K562 (cell line): ENCODE results near the gene TARS2. TPM values are rescaled to one million over a fixed set of nuclear protein-coding genes. Genes with fewer than 3 reads are reported as not detected.
A peak's percentile ranks its signal among the peaks of the same experiment; 100 is the strongest.

Experiments
- ATAC-seq: fragments of 200-7000 bp; cut with Tn5 transposase; 3 replicates; pipeline ENCODE4 v1.9.1; 2020; ENCODE audit warnings: moderate library complexity
- BruUV-seq: library from RNA; stranded (reverse); fragments of 400-500 nt; replicated peaks from 2 replicates; lab custom pipeline; 2021; lab: Mats Ljungman, UMichigan
- CTCF ChIA-PET: fragments of 300-600 bp; formaldehyde crosslinking; extraction: SDS; loops from one replicate; lab custom pipeline; 2021; ENCODE audit warnings: low intra/inter-chr PET ratio; lab: Yijun Ruan, JAX
- POLR2A ChIA-PET: fragments of 300-600, 350-650 bp; sonication (Branson Sonifier 250); formaldehyde crosslinking; extraction: SDS; loops from one replicate; lab custom pipeline; 2021; ENCODE audit warnings: antibody characterized with exemption, inconsistent platforms; lab: Yijun Ruan, JAX
- DNase-seq, 4 experiments: peaks; one replicate each; pipeline versions ENCODE4 v3.0.0 to v3.0.0-alpha.2; 2011 to 2018; ENCODE audit warnings: low spot score in 3 of 4, mixed read lengths in 3 of 4; ENCODE audit errors: extremely low read depth in 1 of 4
- FAIRE-seq: peaks from 2 replicates; lab custom pipeline; 2011; peaks lifted over from hg19 to GRCh38; lab: Jason Lieb, UNC
- H2AFZ ChIP-seq: 2 replicates; pipeline ENCODE4 v1.6.0; 2011; ENCODE audit warnings: low read depth, low read length, control low read depth, inconsistent platforms
- H3K27ac ChIP-seq: fragments of 200-600 bp; 3 replicates; pipeline ENCODE4 v1.8.0; 2011; ENCODE audit warnings: low read depth, mild to moderate bottlenecking, control low read depth, inconsistent platforms, low read length, moderate library complexity, mixed read lengths; ENCODE audit errors: extremely low read depth
- H3K27me3 ChIP-seq, 2 experiments: fragments of 300-600 bp in 1 of 2; 2 replicates in 1 of 2; 3 replicates in 1 of 2; pipeline versions ENCODE4 v1.6.0 to v1.8.0; 2011; ENCODE audit warnings: inconsistent platforms in 2 of 2, low read length in 2 of 2, mild to moderate bottlenecking in 1 of 2, mixed read lengths in 1 of 2, moderate library complexity in 1 of 2; ENCODE audit not compliant: control insufficient read depth in 2 of 2, insufficient read depth in 2 of 2
- H3K36me3 ChIP-seq: fragments of 300-600 bp; 3 replicates; pipeline ENCODE4 v1.8.0; 2011; ENCODE audit warnings: mild to moderate bottlenecking, low read length, inconsistent platforms; ENCODE audit not compliant: control insufficient read depth, insufficient read depth
- H3K4me1 ChIP-seq, 2 experiments: fragments of 200-600 bp in 1 of 2; replicated peaks in 1 of 2; 2 replicates in 1 of 2; 3 replicates in 1 of 2; pipeline versions ENCODE4 v1.5.1 to v1.8.0; 2011; ENCODE audit warnings: inconsistent platforms in 2 of 2, low read length in 2 of 2, mild to moderate bottlenecking in 1 of 2, mixed read lengths in 1 of 2, moderate library complexity in 1 of 2; ENCODE audit not compliant: control insufficient read depth in 2 of 2, insufficient read depth in 2 of 2
- H3K4me2 ChIP-seq: 2 replicates; pipeline ENCODE4 v1.6.1; 2011; ENCODE audit warnings: low read length, control low read depth, inconsistent platforms, mixed read lengths; ENCODE audit not compliant: insufficient read depth
- H3K4me3 ChIP-seq: fragments of 200-600 bp; sonication (generic), shearing (Covaris generic); 2 replicates; pipeline ENCODE4 v1.5.1; 2016; ENCODE audit warnings: control low read depth, inconsistent platforms
- H3K79me2 ChIP-seq: fragments of 200-600 bp; 3 replicates; pipeline ENCODE4 v1.8.0; 2011; ENCODE audit warnings: low read length, inconsistent platforms; ENCODE audit not compliant: control insufficient read depth, insufficient read depth
- H3K9ac ChIP-seq, 2 experiments: 2 replicates each; pipeline versions ENCODE4 v1.6.0 to v1.6.1; 2011; ENCODE audit warnings: low read depth in 2 of 2, low read length in 2 of 2, control low read depth in 1 of 2, inconsistent platforms in 1 of 2, mild to moderate bottlenecking in 1 of 2, mixed read lengths in 1 of 2; ENCODE audit not compliant: insufficient read depth in 1 of 2
- H3K9me1 ChIP-seq: one replicate; pipeline ENCODE4 v1.6.0; 2011; ENCODE audit warnings: inconsistent platforms, mild to moderate bottlenecking, low read length, moderate library complexity; ENCODE audit not compliant: control insufficient read depth, insufficient read depth
- H3K9me3 ChIP-seq: replicated peaks from 2 replicates; pipeline ENCODE4 v1.5.1; 2011; ENCODE audit warnings: low read depth, low read length, inconsistent platforms; ENCODE audit not compliant: control insufficient read depth, insufficient read depth
- H4K20me1 ChIP-seq: replicated peaks from 2 replicates; pipeline ENCODE4 v1.6.1; 2011; ENCODE audit warnings: low read length, inconsistent platforms, mixed read lengths; ENCODE audit not compliant: control insufficient read depth, insufficient read depth
- C11orf30 ChIP-seq: fragments of 450-650 bp; IDR thresholded peaks from 2 replicates; pipeline ENCODE4 v1.6.1; 2016; ENCODE audit warnings: low read depth, mild to moderate bottlenecking
- CBFB ChIP-seq: sonication (generic); formaldehyde crosslinking; IDR thresholded peaks from 2 replicates; pipeline ENCODE4 v1.4.0; 2020; ENCODE audit warnings: mild to moderate bottlenecking, missing genetic modification reagents
- CHD1 ChIP-seq: fragments of 200-600 bp; sonication (generic); IDR thresholded peaks from one replicate; pipeline ENCODE4 v1.6.1; 2012; ENCODE audit warnings: mild to moderate bottlenecking, moderate library complexity, low read length, inconsistent platforms
- EP400 ChIP-seq: fragments of 450-650 bp; IDR thresholded peaks from 2 replicates; pipeline ENCODE4 v1.6.1; 2017; ENCODE audit warnings: antibody characterized with exemption, mild to moderate bottlenecking, moderate library complexity
- EWSR1 ChIP-seq: fragments of 450-650 bp; IDR thresholded peaks from 2 replicates; pipeline ENCODE4 v1.6.1; 2018; ENCODE audit warnings: borderline replicate concordance, mild to moderate bottlenecking, low read depth, moderate library complexity; ENCODE audit not compliant: partially characterized antibody
- ID3 ChIP-seq, 2 experiments: fragments of 250-450 bp in 1 of 2; fragments of 450-650 bp in 1 of 2; sonication (Bioruptor Pico) in 1 of 2; IDR thresholded peaks; 2 replicates each; pipeline versions ENCODE4 v1.6.1 to v1.8.0; 2016 to 2021; ENCODE audit warnings: mild to moderate bottlenecking in 2 of 2, moderate library complexity in 2 of 2, missing compliant biosample characterization in 1 of 2, missing genetic modification characterization in 1 of 2
- KAT7 ChIP-seq: sonication (generic); formaldehyde crosslinking; IDR thresholded peaks from 2 replicates; pipeline ENCODE4 v1.8.0; 2022; ENCODE audit warnings: missing genetic modification reagents, mild to moderate bottlenecking, borderline replicate concordance
- SMARCC2 ChIP-seq: fragments of 450-650 bp; IDR thresholded peaks from 2 replicates; pipeline ENCODE4 v1.6.1; 2017; ENCODE audit warnings: antibody characterized with exemption, moderate library complexity, mild to moderate bottlenecking, low read depth
- THRA ChIP-seq: fragments of 450-650 bp; IDR thresholded peaks from 2 replicates; pipeline ENCODE4 v1.6.1; 2017; ENCODE audit warnings: mild to moderate bottlenecking, moderate library complexity
- WGBS: fragments of 100-300 bp; shearing (Covaris generic); methylation state at CpG from one replicate; pipeline ENCODE4 v1.1.6; 2016; ENCODE audit warnings: low coverage, mixed read lengths; ENCODE audit not compliant: insufficient coverage; ENCODE audit errors: missing lambda C conversion rate; 5-methylcytosine and 5-hydroxymethylcytosine counted together
- in situ Hi-C: fragments of 300-500 bp; cut with MboI; formaldehyde crosslinking; loops from 4 replicates; pipeline ENCODE4 v1.15.0; 2018; ENCODE audit warnings: inconsistent platforms, mixed read lengths
- intact Hi-C: fragments of 100-400 bp; cut with micrococcal nuclease; formaldehyde crosslinking; loops from 2 replicates; pipeline ENCODE4 v1.14.2; 2022
- polyA plus RNA-seq, 8 experiments: library from polyadenylated mRNA; depleted of rRNA in 4 of 8; stranded (reverse) in 5 of 8; unstranded in 3 of 8; fragments of >200 nt; fragmentation: Nextera tagmentation in 2 of 8; fragmentation: Illumina TruSeq in 1 of 8; extraction: Ambion mirVana in 2 of 8; extraction: Trizol in 1 of 8; gene quantifications; 2 replicates each; pipeline versions ENCODE4 v1.2.1 to v1.2.3, GENCODE V29; 2011 to 2014; ENCODE audit warnings: inconsistent platforms in 1 of 8, missing spikeins in 1 of 8
- total RNA-seq, 7 experiments: library from RNA; depleted of rRNA in 6 of 7; stranded (reverse); fragments of >200 nt in 6 of 7; fragmentation: Illumina TruSeq in 2 of 7; extraction: Trizol in 2 of 7; gene quantifications; 2 replicates each; pipeline versions ENCODE4 v1.2.1 to v1.2.3, GENCODE V29; 2011 to 2021; ENCODE audit warnings: low replicate concordance in 1 of 7
- TF ChIP-seq, protein P1 (sequence below): fragments of 450-650 bp; formaldehyde crosslinking; IDR thresholded peaks from 2 replicates; pipeline ENCODE4 v1.4.0; 2022; ENCODE audit warnings: missing genetic modification characterization
- TF ChIP-seq, protein P2 (sequence below): sonication (generic); formaldehyde crosslinking; IDR thresholded peaks from 2 replicates; pipeline ENCODE4 v1.5.0; 2020; ENCODE audit warnings: missing genetic modification reagents

The TARS2 gene
- total and polyA plus RNA-seq, 9 of the 15 experiments (the other 6 are each of a cell fraction or from before 2014, with no cell fraction given): 17.0 to 64.2 (median 39.4) TPM

- H3K9ac ChIP-seq: peak overlapping the region; percentile 90 to 94; a peak in 3 of 4 replicates
- H3K79me2 ChIP-seq: peaks cover 18% of the 10 kb centered on the region
- H2AFZ ChIP-seq: peak overlapping the region; percentile 87
- H3K4me3 ChIP-seq: peak overlapping the region; percentile 74
- no peaks in the 10 kb centered on the region for H3K9me3 ChIP-seq
- no peaks in the 10 kb centered on the region for H4K20me1 ChIP-seq
- 0% methylated on average over 7 of the region's 7 CpGs for WGBS
- peaks cover 38% of the 10 kb centered on the region for H3K36me3 ChIP-seq
- ATAC-seq: no peak
- TF ChIP-seq ID3 (CRISPR knock-in tag; IDR thresholded peaks at IDR 0.05): no peak
- TF ChIP-seq ID3 (tag; IDR thresholded peaks at IDR 0.05): no peak
- peak; percentile 17; the same call in 1 of the 2 replicates for TF ChIP-seq KAT7 (CRISPR knock-in tag)
- peak; percentile 12 for TF ChIP-seq CHD1
- no peak for TF ChIP-seq EWSR1
- TF ChIP-seq EP400: no peak
- TF ChIP-seq, protein P1, sequence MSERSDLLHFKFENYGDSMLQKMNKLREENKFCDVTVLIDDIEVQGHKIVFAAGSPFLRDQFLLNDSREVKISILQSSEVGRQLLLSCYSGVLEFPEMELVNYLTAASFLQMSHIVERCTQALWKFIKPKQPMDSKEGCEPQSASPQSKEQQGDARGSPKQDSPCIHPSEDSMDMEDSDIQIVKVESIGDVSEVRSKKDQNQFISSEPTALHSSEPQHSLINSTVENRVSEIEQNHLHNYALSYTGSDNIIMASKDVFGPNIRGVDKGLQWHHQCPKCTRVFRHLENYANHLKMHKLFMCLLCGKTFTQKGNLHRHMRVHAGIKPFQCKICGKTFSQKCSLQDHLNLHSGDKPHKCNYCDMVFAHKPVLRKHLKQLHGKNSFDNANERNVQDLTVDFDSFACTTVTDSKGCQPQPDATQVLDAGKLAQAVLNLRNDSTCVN (CRISPR knock-in tag): no peak
- no peak for TF ChIP-seq THRA
- TF ChIP-seq C11orf30: no peak
- TF ChIP-seq CBFB (CRISPR knock-in tag): no peak
- TF ChIP-seq, protein P2, sequence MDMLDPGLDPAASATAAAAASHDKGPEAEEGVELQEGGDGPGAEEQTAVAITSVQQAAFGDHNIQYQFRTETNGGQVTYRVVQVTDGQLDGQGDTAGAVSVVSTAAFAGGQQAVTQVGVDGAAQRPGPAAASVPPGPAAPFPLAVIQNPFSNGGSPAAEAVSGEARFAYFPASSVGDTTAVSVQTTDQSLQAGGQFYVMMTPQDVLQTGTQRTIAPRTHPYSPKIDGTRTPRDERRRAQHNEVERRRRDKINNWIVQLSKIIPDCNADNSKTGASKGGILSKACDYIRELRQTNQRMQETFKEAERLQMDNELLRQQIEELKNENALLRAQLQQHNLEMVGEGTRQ (CRISPR knock-in tag): no peak
- no peak for TF ChIP-seq SMARCC2
- ChIA-PET CTCF (interaction anchor here (0.6 kb wide), 1 partner anchor 119 kb away, joined by 3 read pairs; no protein-coding TSS in a partner anchor), POLR2A (interaction anchor here (1.0 to 1.5 kb wide), 3 partner anchors 73 to 92 kb away, joined by 3 to 4 read pairs (median 3); partner anchors contain the start of gene MCL1)
- H3K9me1 ChIP-seq: no peaks in the 10 kb centered on the region
- TSS peak; percentile 84 for BruUV-seq
- DNase-seq: no peak
- FAIRE-seq: no peak
- peak overlapping the region; percentile 74 for H3K27ac ChIP-seq
- intact Hi-C loops: loop anchor here (1.0 to 10.0 kb wide), 3 partner anchors 28 to 137 kb away; partner anchors contain the start of genes ENSA and FALEC
- peaks cover 3 to 10% of the 10 kb centered on the region in 2 experiments; a peak in 3 of 5 replicates for H3K4me1 ChIP-seq
- peak overlapping the region; percentile 96 for H3K4me2 ChIP-seq
- H3K27me3 ChIP-seq: no peaks in the 10 kb centered on the region
- in situ Hi-C loops: no loop called here
Measured at GRCh38 chr1:150487763-150488115, 520 bp downstream of the TARS2 start.
